GM23248 (cell line): Measurements from ENCODE around the gene FBXO9.

Experiments used
- EZH2 ChIP-seq: fragments of 200-600 bp; sonication (generic); IDR thresholded peaks from 2 replicates; pipeline ENCODE4 v1.6.1; 2018; ENCODE audit warnings: antibody characterized with exemption, mild to moderate bottlenecking; ENCODE audit not compliant: insufficient read depth, poor library complexity, severe bottlenecking
- EZH2phosphoT487 ChIP-seq: fragments of 200-600 bp; sonication (generic); IDR thresholded peaks from 2 replicates; pipeline ENCODE4 v1.6.1; 2018; ENCODE audit warnings: antibody characterized with exemption, moderate library complexity, mild to moderate bottlenecking, low read depth; ENCODE audit not compliant: insufficient read depth

DNA sequence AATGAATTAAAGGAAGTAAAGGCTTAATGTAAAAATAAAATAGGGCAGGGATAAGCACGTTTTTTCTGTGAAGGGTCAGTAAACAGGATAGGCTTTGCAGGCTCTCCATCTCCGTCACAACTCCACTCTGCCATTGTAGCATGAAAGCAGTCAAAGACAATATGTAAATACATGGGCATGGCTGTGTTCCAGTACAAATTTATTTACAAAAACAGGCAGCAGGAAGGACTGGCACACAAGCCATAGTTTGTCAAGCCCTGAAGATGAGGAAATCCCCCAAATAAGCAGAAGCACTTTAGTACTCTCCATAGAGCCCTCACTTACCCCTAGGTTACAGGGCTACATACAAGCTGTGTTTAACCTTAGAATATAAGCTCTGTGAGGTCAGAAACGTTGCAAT is 8.9 kb upstream of the FBXO9 start:
- no peak for TF ChIP-seq EZH2
- no peak for TF ChIP-seq EZH2phosphoT487
